ENCODE measurements around the gene SUGCT. TPM values are rescaled to one million over a fixed set of nuclear protein-coding genes. Genes with fewer than 3 reads are reported as not detected.

SUGCT gene
- total RNA-seq, 1 donor = 9.9 TPM

GRCh38 chr7:40848541-40849221 is 713.9 kb downstream of the SUGCT start:
- TF ChIP-seq CTCF (IDR thresholded peaks at IDR 0.05; ENCODE audit: insufficient read depth, low read depth, low read length) = no peak
- DNase-seq (ENCODE audit: low read depth) = peak; percentile 53
- no peak overlapping the region for H3K4me3 ChIP-seq (ENCODE audit: low read depth, low read length)

GRCh38 chr7:40850017-40850416 is 715.2 kb downstream of the SUGCT start:
- TF ChIP-seq CTCF (IDR thresholded peaks at IDR 0.05; ENCODE audit: insufficient read depth, low read depth, low read length) = no peak

GRCh38 chr7:40851001-40851400 is 716.2 kb downstream of the SUGCT start:
- no peak for TF ChIP-seq CTCF (IDR thresholded peaks at IDR 0.05; ENCODE audit: insufficient read depth, low read depth, low read length)
- no peak overlapping the region for H3K4me3 ChIP-seq (ENCODE audit: low read depth, low read length)
- DNase-seq (ENCODE audit: low read depth) = no peak

More at GRCh38 chr7:40850017-40850416, 715.2 kb downstream of the SUGCT start:
- DNase-seq (ENCODE audit: low read depth) = no peak
- no peak overlapping the region for H3K4me3 ChIP-seq (ENCODE audit: low read depth, low read length)

GRCh38 chr7:40859076-40859475 is 724.3 kb downstream of the SUGCT start:
- no peak for TF ChIP-seq CTCF (IDR thresholded peaks at IDR 0.05; ENCODE audit: insufficient read depth, low read depth, low read length)
- H3K4me3 ChIP-seq (ENCODE audit: low read depth, low read length) = no peak overlapping the region
- no peak for DNase-seq (ENCODE audit: low read depth)

GRCh38 chr7:40859965-40860543 is 725.2 kb downstream of the SUGCT start:
- no peak for TF ChIP-seq CTCF (IDR thresholded peaks at IDR 0.05; ENCODE audit: insufficient read depth, low read depth, low read length)
- H3K4me3 ChIP-seq (ENCODE audit: low read depth, low read length) = no peak overlapping the region
- no peak for DNase-seq (ENCODE audit: low read depth)

GRCh38 chr7:40865441-40866233 is 730.8 kb downstream of the SUGCT start:
- DNase-seq (ENCODE audit: low read depth) = no peak
- no peak overlapping the region for H3K4me3 ChIP-seq (ENCODE audit: low read depth, low read length)
- TF ChIP-seq CTCF (IDR thresholded peaks at IDR 0.05; ENCODE audit: insufficient read depth, low read depth, low read length) = no peak
